Measurements from ENCODE around the gene KLHL22. TPM values are rescaled to one million over a fixed set of nuclear protein-coding genes. Genes with fewer than 3 reads are reported as not detected.

KLHL22 gene
- total RNA-seq, 1 experiment from 2014 or later: 14.5 TPM

GRCh38 chr22:20402960-20403778 lies 92.4 kb downstream of the KLHL22 start:
- BruUV-seq (replicated peaks): no TSS peak
- in situ Hi-C loops (cut with HindIII; ENCODE audit: low pct_unique_long_range_greater_than_20kb, low sequenced_read_pairs) (no loop called here), intact Hi-C loops (cut with micrococcal nuclease; ENCODE audit: unreplicated experiment) (no loop called here)
- TF ChIP-seq SIN3A (IDR thresholded peaks at IDR 0.05; ENCODE audit: borderline replicate concordance, insufficient read depth, low read depth, low read length): no peak
- TF ChIP-seq, protein P1, sequence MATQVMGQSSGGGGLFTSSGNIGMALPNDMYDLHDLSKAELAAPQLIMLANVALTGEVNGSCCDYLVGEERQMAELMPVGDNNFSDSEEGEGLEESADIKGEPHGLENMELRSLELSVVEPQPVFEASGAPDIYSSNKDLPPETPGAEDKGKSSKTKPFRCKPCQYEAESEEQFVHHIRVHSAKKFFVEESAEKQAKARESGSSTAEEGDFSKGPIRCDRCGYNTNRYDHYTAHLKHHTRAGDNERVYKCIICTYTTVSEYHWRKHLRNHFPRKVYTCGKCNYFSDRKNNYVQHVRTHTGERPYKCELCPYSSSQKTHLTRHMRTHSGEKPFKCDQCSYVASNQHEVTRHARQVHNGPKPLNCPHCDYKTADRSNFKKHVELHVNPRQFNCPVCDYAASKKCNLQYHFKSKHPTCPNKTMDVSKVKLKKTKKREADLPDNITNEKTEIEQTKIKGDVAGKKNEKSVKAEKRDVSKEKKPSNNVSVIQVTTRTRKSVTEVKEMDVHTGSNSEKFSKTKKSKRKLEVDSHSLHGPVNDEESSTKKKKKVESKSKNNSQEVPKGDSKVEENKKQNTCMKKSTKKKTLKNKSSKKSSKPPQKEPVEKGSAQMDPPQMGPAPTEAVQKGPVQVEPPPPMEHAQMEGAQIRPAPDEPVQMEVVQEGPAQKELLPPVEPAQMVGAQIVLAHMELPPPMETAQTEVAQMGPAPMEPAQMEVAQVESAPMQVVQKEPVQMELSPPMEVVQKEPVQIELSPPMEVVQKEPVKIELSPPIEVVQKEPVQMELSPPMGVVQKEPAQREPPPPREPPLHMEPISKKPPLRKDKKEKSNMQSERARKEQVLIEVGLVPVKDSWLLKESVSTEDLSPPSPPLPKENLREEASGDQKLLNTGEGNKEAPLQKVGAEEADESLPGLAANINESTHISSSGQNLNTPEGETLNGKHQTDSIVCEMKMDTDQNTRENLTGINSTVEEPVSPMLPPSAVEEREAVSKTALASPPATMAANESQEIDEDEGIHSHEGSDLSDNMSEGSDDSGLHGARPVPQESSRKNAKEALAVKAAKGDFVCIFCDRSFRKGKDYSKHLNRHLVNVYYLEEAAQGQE (IDR thresholded peaks at IDR 0.05; ENCODE audit: insufficient read depth in 1 of 2, low read depth in 2 of 2, low read length in 1 of 2): no peak
- TF ChIP-seq, protein P2, sequence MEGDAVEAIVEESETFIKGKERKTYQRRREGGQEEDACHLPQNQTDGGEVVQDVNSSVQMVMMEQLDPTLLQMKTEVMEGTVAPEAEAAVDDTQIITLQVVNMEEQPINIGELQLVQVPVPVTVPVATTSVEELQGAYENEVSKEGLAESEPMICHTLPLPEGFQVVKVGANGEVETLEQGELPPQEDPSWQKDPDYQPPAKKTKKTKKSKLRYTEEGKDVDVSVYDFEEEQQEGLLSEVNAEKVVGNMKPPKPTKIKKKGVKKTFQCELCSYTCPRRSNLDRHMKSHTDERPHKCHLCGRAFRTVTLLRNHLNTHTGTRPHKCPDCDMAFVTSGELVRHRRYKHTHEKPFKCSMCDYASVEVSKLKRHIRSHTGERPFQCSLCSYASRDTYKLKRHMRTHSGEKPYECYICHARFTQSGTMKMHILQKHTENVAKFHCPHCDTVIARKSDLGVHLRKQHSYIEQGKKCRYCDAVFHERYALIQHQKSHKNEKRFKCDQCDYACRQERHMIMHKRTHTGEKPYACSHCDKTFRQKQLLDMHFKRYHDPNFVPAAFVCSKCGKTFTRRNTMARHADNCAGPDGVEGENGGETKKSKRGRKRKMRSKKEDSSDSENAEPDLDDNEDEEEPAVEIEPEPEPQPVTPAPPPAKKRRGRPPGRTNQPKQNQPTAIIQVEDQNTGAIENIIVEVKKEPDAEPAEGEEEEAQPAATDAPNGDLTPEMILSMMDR (IDR thresholded peaks at IDR 0.05): no peak
- no peak for TF ChIP-seq POLR2AphosphoS5 (IDR thresholded peaks at IDR 0.05; ENCODE audit: low read depth, low read length)
- no peak for TF ChIP-seq TCF7L2 (IDR thresholded peaks at IDR 0.05; ENCODE audit: low read depth, low read length)
- Histone ChIP-seq H3K27ac (ENCODE audit: low read length) (no peak overlapping the region), H3K36me3 (ENCODE audit: control insufficient read depth, insufficient read depth, low read length) (no peaks in the 10 kb centered on the region), H3K4me1 (ENCODE audit: control insufficient read depth, insufficient read depth, low read length) (no peaks in the 10 kb centered on the region), H3K27me3 (ENCODE audit: control insufficient read depth, insufficient read depth, low read length) (no peaks in the 10 kb centered on the region), H3K4me3 (ENCODE audit: low read depth in 2 of 2, low read length in 2 of 2) (no peak overlapping the region), H3K9me3 (ENCODE audit: control insufficient read depth, insufficient read depth, low read depth, low read length) (no peaks in the 10 kb centered on the region)
- DNase-seq (ENCODE audit: low read depth, low spot score) (no peak), ATAC-seq (no peak)
- ChIA-PET POLR2A (no interaction called here), CTCF (no interaction called here)

DNA sequence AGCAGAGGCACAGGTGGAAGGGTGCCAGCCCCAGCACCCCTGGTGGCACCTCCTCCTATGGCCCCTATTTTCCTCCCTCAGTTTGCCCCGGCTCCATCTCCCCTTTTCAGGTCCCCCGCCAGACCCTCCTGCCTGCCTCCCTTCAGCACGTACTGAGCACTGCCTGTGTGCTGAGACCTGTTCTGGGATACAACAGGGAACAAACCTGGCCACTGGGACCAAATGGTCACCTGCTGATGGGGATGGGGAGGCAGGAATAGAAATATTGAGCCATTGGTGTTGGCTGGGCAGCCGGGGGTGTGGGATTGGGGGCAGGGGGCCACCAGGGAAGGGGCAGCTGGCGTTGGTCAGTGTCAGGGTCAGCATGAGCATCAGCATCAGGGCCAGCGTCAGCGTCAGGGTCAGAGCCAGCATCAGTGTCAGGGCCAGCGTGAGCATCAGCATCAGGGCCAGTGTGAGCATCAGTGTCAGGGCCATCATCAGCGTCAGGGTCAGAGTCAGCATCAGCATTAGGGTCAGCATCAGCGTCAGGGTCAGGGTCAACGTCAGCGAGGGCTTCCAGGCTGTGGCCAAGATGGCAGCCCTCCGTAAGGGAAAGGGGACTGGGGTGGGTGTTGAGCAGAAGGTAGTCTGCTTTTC lies 94.1 kb downstream of the KLHL22 start:
- ChIA-PET CTCF (no interaction called here), POLR2A (no interaction called here)
- in situ Hi-C loops (cut with HindIII; ENCODE audit: low pct_unique_long_range_greater_than_20kb, low sequenced_read_pairs) (no loop called here), intact Hi-C loops (cut with micrococcal nuclease; ENCODE audit: unreplicated experiment) (no loop called here)
- H3K4me1 ChIP-seq (ENCODE audit: control insufficient read depth, insufficient read depth, low read length): no peaks in the 10 kb centered on the region
- H3K27me3 ChIP-seq (ENCODE audit: control insufficient read depth, insufficient read depth, low read length): no peaks in the 10 kb centered on the region
- ATAC-seq (no peak), DNase-seq (ENCODE audit: low read depth, low spot score) (no peak)
- BruUV-seq (replicated peaks): no TSS peak
- H3K36me3 ChIP-seq (ENCODE audit: control insufficient read depth, insufficient read depth, low read length): no peaks in the 10 kb centered on the region
- no peak for TF ChIP-seq SIN3A (IDR thresholded peaks at IDR 0.05; ENCODE audit: borderline replicate concordance, insufficient read depth, low read depth, low read length)
- TF ChIP-seq TCF7L2 (IDR thresholded peaks at IDR 0.05; ENCODE audit: low read depth, low read length): no peak
- TF ChIP-seq, protein P2 (IDR thresholded peaks at IDR 0.05): no peak
- no peak for TF ChIP-seq POLR2AphosphoS5 (IDR thresholded peaks at IDR 0.05; ENCODE audit: low read depth, low read length)
- TF ChIP-seq, protein P1 (IDR thresholded peaks at IDR 0.05; ENCODE audit: insufficient read depth in 1 of 2, low read depth in 2 of 2, low read length in 1 of 2): no peak
- H3K4me3 ChIP-seq (ENCODE audit: low read depth in 2 of 2, low read length in 2 of 2): no peak overlapping the region
- no peak overlapping the region for H3K27ac ChIP-seq (ENCODE audit: low read length)
- H3K9me3 ChIP-seq (ENCODE audit: control insufficient read depth, insufficient read depth, low read depth, low read length): no peaks in the 10 kb centered on the region

Measured in Panc1 (cell line).